ENCODE data around the gene B3GNT3.

DNA sequence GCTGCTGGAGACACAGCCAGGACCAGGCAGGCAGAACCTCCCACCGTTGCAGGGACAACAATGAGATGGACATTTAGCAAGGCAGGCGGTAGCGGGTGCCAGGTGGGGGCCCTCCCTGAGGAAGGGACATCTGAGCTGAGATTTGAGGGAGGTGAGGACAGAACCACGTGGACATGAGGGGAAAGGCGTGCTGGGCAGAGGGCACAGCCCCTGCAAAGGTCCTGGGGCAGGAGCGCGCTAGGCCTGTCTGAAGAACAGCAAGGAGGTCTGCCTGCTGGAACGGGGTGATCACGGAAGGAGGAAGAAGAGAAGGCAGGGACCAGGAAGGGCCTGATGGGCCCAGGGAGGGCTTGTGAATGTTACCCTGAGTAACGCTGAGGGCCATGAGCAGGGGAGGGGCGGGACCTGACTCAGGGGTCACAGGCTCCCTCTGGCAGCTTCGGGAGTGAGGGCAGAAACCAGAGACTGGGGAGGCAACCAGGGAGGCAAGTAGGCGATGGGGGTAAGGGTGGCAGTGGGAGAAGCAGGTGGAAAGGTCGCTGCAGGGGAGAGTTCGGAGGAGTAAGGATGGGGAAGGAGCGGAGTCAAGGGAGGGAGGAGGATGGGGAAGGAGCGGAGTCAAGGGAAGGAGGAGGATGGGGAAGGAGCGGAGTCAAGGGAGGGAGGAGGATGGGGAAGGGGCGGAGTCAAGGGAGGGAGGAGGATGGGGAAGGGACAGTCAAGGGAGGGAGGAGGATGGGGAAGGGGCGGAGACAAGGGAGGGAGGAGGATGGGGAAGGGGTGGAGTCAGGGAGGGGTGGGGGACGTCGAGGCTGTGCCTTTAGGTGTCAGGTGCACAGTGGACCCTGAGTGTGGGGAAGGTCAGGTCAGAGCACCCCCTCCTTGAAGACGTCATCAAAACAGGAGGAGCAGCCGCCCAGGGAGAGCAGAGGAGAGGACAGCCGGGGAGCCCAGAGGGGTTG lies 15.7 kb upstream of the B3GNT3 start:
- no peak for TF ChIP-seq BHLHE40 (IDR thresholded peaks at IDR 0.05; ENCODE audit: low read length)
- TF ChIP-seq FOXJ3 (CRISPR knock-in tag; IDR thresholded peaks at IDR 0.05; ENCODE audit: borderline replicate concordance), result no peak
- TF ChIP-seq, protein P1, sequence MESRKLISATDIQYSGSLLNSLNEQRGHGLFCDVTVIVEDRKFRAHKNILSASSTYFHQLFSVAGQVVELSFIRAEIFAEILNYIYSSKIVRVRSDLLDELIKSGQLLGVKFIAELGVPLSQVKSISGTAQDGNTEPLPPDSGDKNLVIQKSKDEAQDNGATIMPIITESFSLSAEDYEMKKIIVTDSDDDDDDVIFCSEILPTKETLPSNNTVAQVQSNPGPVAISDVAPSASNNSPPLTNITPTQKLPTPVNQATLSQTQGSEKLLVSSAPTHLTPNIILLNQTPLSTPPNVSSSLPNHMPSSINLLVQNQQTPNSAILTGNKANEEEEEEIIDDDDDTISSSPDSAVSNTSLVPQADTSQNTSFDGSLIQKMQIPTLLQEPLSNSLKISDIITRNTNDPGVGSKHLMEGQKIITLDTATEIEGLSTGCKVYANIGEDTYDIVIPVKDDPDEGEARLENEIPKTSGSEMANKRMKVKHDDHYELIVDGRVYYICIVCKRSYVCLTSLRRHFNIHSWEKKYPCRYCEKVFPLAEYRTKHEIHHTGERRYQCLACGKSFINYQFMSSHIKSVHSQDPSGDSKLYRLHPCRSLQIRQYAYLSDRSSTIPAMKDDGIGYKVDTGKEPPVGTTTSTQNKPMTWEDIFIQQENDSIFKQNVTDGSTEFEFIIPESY (CRISPR knock-in tag; IDR thresholded peaks at IDR 0.05), result no peak
- no peak for TF ChIP-seq ZBTB7A (CRISPR knock-in tag; IDR thresholded peaks at IDR 0.05)
- TF ChIP-seq, protein P2, sequence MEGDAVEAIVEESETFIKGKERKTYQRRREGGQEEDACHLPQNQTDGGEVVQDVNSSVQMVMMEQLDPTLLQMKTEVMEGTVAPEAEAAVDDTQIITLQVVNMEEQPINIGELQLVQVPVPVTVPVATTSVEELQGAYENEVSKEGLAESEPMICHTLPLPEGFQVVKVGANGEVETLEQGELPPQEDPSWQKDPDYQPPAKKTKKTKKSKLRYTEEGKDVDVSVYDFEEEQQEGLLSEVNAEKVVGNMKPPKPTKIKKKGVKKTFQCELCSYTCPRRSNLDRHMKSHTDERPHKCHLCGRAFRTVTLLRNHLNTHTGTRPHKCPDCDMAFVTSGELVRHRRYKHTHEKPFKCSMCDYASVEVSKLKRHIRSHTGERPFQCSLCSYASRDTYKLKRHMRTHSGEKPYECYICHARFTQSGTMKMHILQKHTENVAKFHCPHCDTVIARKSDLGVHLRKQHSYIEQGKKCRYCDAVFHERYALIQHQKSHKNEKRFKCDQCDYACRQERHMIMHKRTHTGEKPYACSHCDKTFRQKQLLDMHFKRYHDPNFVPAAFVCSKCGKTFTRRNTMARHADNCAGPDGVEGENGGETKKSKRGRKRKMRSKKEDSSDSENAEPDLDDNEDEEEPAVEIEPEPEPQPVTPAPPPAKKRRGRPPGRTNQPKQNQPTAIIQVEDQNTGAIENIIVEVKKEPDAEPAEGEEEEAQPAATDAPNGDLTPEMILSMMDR (CRISPR knock-in tag; IDR thresholded peaks at IDR 0.05), result no peak
- TF ChIP-seq JUND (CRISPR knock-in tag; IDR thresholded peaks at IDR 0.05), result no peak
- TF ChIP-seq, protein P3, sequence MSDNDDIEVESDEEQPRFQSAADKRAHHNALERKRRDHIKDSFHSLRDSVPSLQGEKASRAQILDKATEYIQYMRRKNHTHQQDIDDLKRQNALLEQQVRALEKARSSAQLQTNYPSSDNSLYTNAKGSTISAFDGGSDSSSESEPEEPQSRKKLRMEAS (IDR thresholded peaks at IDR 0.05), result no peak

Data from HepG2 (cell line).